GM12878 (cell line): ENCODE measurements around the gene TACR1. TPM values are rescaled to one million over a fixed set of nuclear protein-coding genes. Genes with fewer than 3 reads are reported as not detected.

Experiments
- ATAC-seq: fragments of 200-7000 bp; cut with Tn5 transposase; 3 replicates; pipeline ENCODE4 v1.9.1; 2020; ENCODE audit warnings: mild to moderate bottlenecking, moderate library complexity
- BruUV-seq: library from RNA; stranded (reverse); fragments of 400-500 nt; replicated peaks from 2 replicates; lab custom pipeline; 2021; lab: Mats Ljungman, UMichigan
- CTCF ChIA-PET: fragments of 300-600 bp; sonication (Branson Sonifier 250); formaldehyde crosslinking; extraction: SDS; loops from one replicate; lab custom pipeline; 2021; ENCODE audit warnings: inconsistent platforms; lab: Yijun Ruan, JAX
- POLR2A ChIA-PET: fragments of 350-600 bp; formaldehyde crosslinking; extraction: SDS; loops from one replicate; lab custom pipeline; 2021; ENCODE audit warnings: inconsistent platforms; lab: Charles Lee
- RAD21 ChIA-PET: fragments of 300-600 bp; sonication (Branson Sonifier 250); formaldehyde crosslinking; loops from one replicate; lab custom pipeline; 2023; ENCODE audit warnings: antibody characterized with exemption; ENCODE audit not compliant: unreplicated experiment; lab: Charles Lee
- SMC1A ChIA-PET: fragments of 300-600 bp; sonication (Branson Sonifier 250); formaldehyde crosslinking; loops from one replicate; lab custom pipeline; 2023; ENCODE audit not compliant: unreplicated experiment, uncharacterized antibody; lab: Charles Lee
- DNase-seq: peaks from one replicate; pipeline ENCODE4 v3.0.0-alpha.2; 2011; ENCODE audit warnings: low read depth, low spot score
- FAIRE-seq: peaks from 3 replicates; lab custom pipeline; 2011; peaks lifted over from hg19 to GRCh38; lab: Jason Lieb, UNC
- H2AFZ ChIP-seq: 2 replicates; pipeline ENCODE4 v1.6.0; 2011; ENCODE audit warnings: low read depth, low read length, control low read depth; ENCODE audit not compliant: control insufficient read depth
- H3K27ac ChIP-seq: 2 replicates; pipeline ENCODE4 v1.5.1; 2011; ENCODE audit warnings: control low read depth; ENCODE audit not compliant: control insufficient read depth, insufficient read depth
- H3K27me3 ChIP-seq, 2 experiments: replicated peaks in 1 of 2; 2 replicates each; pipeline versions ENCODE4 v1.6.0 to v1.6.1; 2011; ENCODE audit warnings: low read length in 1 of 2; ENCODE audit not compliant: control insufficient read depth in 2 of 2, insufficient read depth in 2 of 2
- H3K36me3 ChIP-seq, 2 experiments: 2 replicates each; pipeline ENCODE4 v1.5.1; 2011; ENCODE audit warnings: low read length in 1 of 2; ENCODE audit not compliant: control insufficient read depth in 2 of 2, insufficient read depth in 2 of 2
- H3K4me1 ChIP-seq: 2 replicates; pipeline ENCODE4 v1.6.1; 2011; ENCODE audit warnings: mild to moderate bottlenecking, low read length, moderate library complexity, mixed read lengths; ENCODE audit not compliant: control insufficient read depth, insufficient read depth
- H3K4me2 ChIP-seq: 2 replicates; pipeline ENCODE4 v1.6.0; 2011; ENCODE audit warnings: control low read depth; ENCODE audit not compliant: control insufficient read depth, insufficient read depth
- H3K4me3 ChIP-seq: fragments of 200-600 bp; sonication (generic); 2 replicates; pipeline ENCODE4 v1.5.1; 2016
- H3K79me2 ChIP-seq: 2 replicates; pipeline ENCODE4 v1.6.0; 2011; ENCODE audit warnings: low read length; ENCODE audit not compliant: control insufficient read depth, insufficient read depth
- H3K9ac ChIP-seq: 2 replicates; pipeline ENCODE4 v1.8.0; 2011; ENCODE audit warnings: low read length, control low read depth, mixed read lengths; ENCODE audit not compliant: control insufficient read depth, insufficient read depth
- H3K9me3 ChIP-seq: replicated peaks from 3 replicates; pipeline ENCODE4 v1.5.1; 2011; ENCODE audit warnings: mild to moderate bottlenecking, low read length; ENCODE audit not compliant: control insufficient read depth, insufficient read depth
- H4K20me1 ChIP-seq: 2 replicates; pipeline ENCODE4 v1.6.0; 2011; ENCODE audit not compliant: control insufficient read depth, insufficient read depth
- BCLAF1 ChIP-seq: fragments of 450-650 bp; IDR thresholded peaks from 2 replicates; pipeline ENCODE4 v1.6.1; 2017; ENCODE audit warnings: antibody characterized with exemption, mild to moderate bottlenecking, moderate library complexity
- CREB1 ChIP-seq: IDR thresholded peaks from 2 replicates; pipeline ENCODE4 v1.6.1; 2012; ENCODE audit warnings: low read depth, mild to moderate bottlenecking, inconsistent platforms
- HDAC6 ChIP-seq: fragments of 200-600 bp; sonication (generic); IDR thresholded peaks from one replicate; pipeline ENCODE4 v1.8.0; 2017; ENCODE audit warnings: antibody characterized with exemption; ENCODE audit not compliant: unreplicated experiment
- HSF1 ChIP-seq: fragments of 150-350 bp; IDR thresholded peaks from 2 replicates; pipeline ENCODE4 v1.6.1; 2014; ENCODE audit warnings: mild to moderate bottlenecking, low read depth, low read length
- JUND ChIP-seq: IDR thresholded peaks from 2 replicates; pipeline ENCODE4 v1.6.1; 2012; ENCODE audit warnings: low read depth, mild to moderate bottlenecking, low read length, improper control_type of control experiment, moderate library complexity
- NKRF ChIP-seq: fragments of 450-650 bp; conservative IDR thresholded peaks from 2 replicates; pipeline ENCODE4 v1.6.1; 2017; ENCODE audit warnings: mild to moderate bottlenecking, moderate library complexity
- NRF1 ChIP-seq: conservative IDR thresholded peaks from 2 replicates; pipeline ENCODE4 v1.6.1; 2011; ENCODE audit warnings: mild to moderate bottlenecking, low read depth, low read length, improper control_type of control experiment
- ZBTB11 ChIP-seq: fragments of 450-650 bp; formaldehyde crosslinking; IDR thresholded peaks from 2 replicates; pipeline ENCODE4 v1.5.0; 2022; ENCODE audit warnings: mild to moderate bottlenecking, missing genetic modification characterization
- ZNF592 ChIP-seq: fragments of 450-650 bp; IDR thresholded peaks from 2 replicates; pipeline ENCODE4 v1.6.1; 2017; ENCODE audit warnings: mild to moderate bottlenecking, moderate library complexity
- WGBS: methylation state at CpG from one replicate; pipeline ENCODE4 v1.1.6; 2016; ENCODE audit warnings: low lambda C conversion rate; ENCODE audit not compliant: insufficient replicate concordance, insufficient coverage; ENCODE audit errors: missing lambda C conversion rate; 5-methylcytosine and 5-hydroxymethylcytosine counted together
- in situ Hi-C: fragments of 300-500 bp; cut with MboI; formaldehyde crosslinking; loops from 9 replicates; pipeline ENCODE4 v1.14.3; 2018; ENCODE audit warnings: mixed read lengths
- intact Hi-C: fragments of 100-400 bp; cut with micrococcal nuclease; formaldehyde crosslinking; loops from one replicate; pipeline ENCODE4 v1.14.2; 2022; ENCODE audit not compliant: unreplicated experiment
- polyA plus RNA-seq, 11 experiments: library from polyadenylated mRNA; depleted of rRNA in 4 of 11; unstranded in 6 of 11; stranded (reverse) in 5 of 11; fragments of >200 nt; fragmentation: Nextera tagmentation in 4 of 11; fragmentation: Illumina TruSeq in 1 of 11; extraction: Ambion mirVana in 4 of 11; extraction: Trizol in 1 of 11; gene quantifications; 1 replicate in 1 of 11; 2 replicates in 10 of 11; pipeline versions ENCODE4 v1.2.1 to v1.2.3, GENCODE V29; 2011 to 2016; ENCODE audit warnings: inconsistent platforms in 2 of 11, missing spikeins in 2 of 11, low read depth in 1 of 11
- total RNA-seq, 4 experiments: library from RNA; depleted of rRNA in 3 of 4; stranded (reverse); fragments of >200 nt in 3 of 4; fragmentation: Illumina TruSeq in 1 of 4; extraction: Trizol in 1 of 4; gene quantifications; 2 replicates each; pipeline versions ENCODE4 v1.2.1 to v1.2.3, GENCODE V29; 2013 to 2021

TACR1 gene
- total and polyA plus RNA-seq, 10 of the 15 experiments (the other 5 are each of a cell fraction or from before 2014, with no cell fraction given), result 0.04 to 1.4 (median 0.15) TPM

GRCh38 chr2:75079575-75079974, 119.7 kb downstream of the TACR1 start:
- ChIA-PET RAD21 (no interaction called here), SMC1A (no interaction called here), POLR2A (no interaction called here), CTCF (interaction anchor here (1.3 to 6.3 kb wide), 3 partner anchors 14 to 39 kb away, joined by 3 to 95 read pairs (median 10); no protein-coding TSS in a partner anchor)
- no peak for DNase-seq
- no peaks in the 10 kb centered on the region for H3K27me3 ChIP-seq
- H3K4me3 ChIP-seq, result no peak overlapping the region
- H2AFZ ChIP-seq, result no peak overlapping the region
- BruUV-seq, result no TSS peak
- FAIRE-seq, result no peak
- H3K4me1 ChIP-seq, result peaks cover 1% of the 10 kb centered on the region
- no peaks in the 10 kb centered on the region for H3K79me2 ChIP-seq
- no peak overlapping the region for H3K27ac ChIP-seq
- intact Hi-C loops, result no loop called here
- H3K36me3 ChIP-seq, result no peaks in the 10 kb centered on the region
- no peak overlapping the region for H3K4me2 ChIP-seq
- H3K9ac ChIP-seq, result no peak overlapping the region
- in situ Hi-C loops, result no loop called here
- H3K9me3 ChIP-seq, result no peaks in the 10 kb centered on the region
- H4K20me1 ChIP-seq, result no peaks in the 10 kb centered on the region
- ATAC-seq, result no peak
- no CpG with 5 or more reads among the region's 1 CpG for WGBS
- TF ChIP-seq ZBTB11 (CRISPR knock-in tag) (no peak), CREB1 (no peak), JUND (no peak), BCLAF1 (no peak), HDAC6 (no peak), ZNF592 (no peak), NKRF (no peak), HSF1 (no peak), NRF1 (no peak)
